Sigmoid colon (tissue), 3 donors: ENCODE data around the gene LAMTOR2.

ENCODE experiments used
- CTCF ChIP-seq, 4 experiments: fragments of 450-650 bp in 3 of 4; fragments of 200-600 bp in 1 of 4; IDR thresholded peaks; one replicate each; pipeline ENCODE4 v1.5.1; 2016 to 2019; ENCODE audit warnings: antibody characterized with exemption in 4 of 4, mild to moderate bottlenecking in 3 of 4, moderate library complexity in 2 of 4
- POLR2A ChIP-seq, 2 donors: fragments of 450-650 bp; IDR thresholded peaks; one replicate each; pipeline ENCODE4 v1.6.1; 2016; ENCODE audit warnings: antibody characterized with exemption in 2 of 2, mild to moderate bottlenecking in 2 of 2, moderate library complexity in 2 of 2

- TF ChIP-seq POLR2A (IDR thresholded peaks at IDR 0.05): no peak
- TF ChIP-seq CTCF (IDR thresholded peaks at IDR 0.05): no peak
Measured at GRCh38 chr1:156098784-156099183, 44.2 kb downstream of the LAMTOR2 start.
